GM12878 (cell line): Measurements from ENCODE around the gene PXDC1. TPM values are rescaled to one million over a fixed set of nuclear protein-coding genes. Genes with fewer than 3 reads are reported as not detected.

Experiments used
- ATAC-seq: fragments of 200-7000 bp; cut with Tn5 transposase; 3 replicates; pipeline ENCODE4 v1.9.1; 2020; ENCODE audit warnings: mild to moderate bottlenecking, moderate library complexity
- BruUV-seq: library from RNA; stranded (reverse); fragments of 400-500 nt; replicated peaks from 2 replicates; lab custom pipeline; 2021; lab: Mats Ljungman, UMichigan
- CTCF ChIA-PET: fragments of 300-600 bp; sonication (Branson Sonifier 250); formaldehyde crosslinking; extraction: SDS; loops from one replicate; lab custom pipeline; 2021; ENCODE audit warnings: inconsistent platforms; lab: Yijun Ruan, JAX
- POLR2A ChIA-PET: fragments of 350-600 bp; formaldehyde crosslinking; extraction: SDS; loops from one replicate; lab custom pipeline; 2021; ENCODE audit warnings: inconsistent platforms; lab: Charles Lee
- RAD21 ChIA-PET: fragments of 300-600 bp; sonication (Branson Sonifier 250); formaldehyde crosslinking; loops from one replicate; lab custom pipeline; 2023; ENCODE audit warnings: antibody characterized with exemption; ENCODE audit not compliant: unreplicated experiment; lab: Charles Lee
- SMC1A ChIA-PET: fragments of 300-600 bp; sonication (Branson Sonifier 250); formaldehyde crosslinking; loops from one replicate; lab custom pipeline; 2023; ENCODE audit not compliant: unreplicated experiment, uncharacterized antibody; lab: Charles Lee
- DNase-seq: peaks from one replicate; pipeline ENCODE4 v3.0.0-alpha.2; 2011; ENCODE audit warnings: low read depth, low spot score
- FAIRE-seq: peaks from 3 replicates; lab custom pipeline; 2011; peaks lifted over from hg19 to GRCh38; lab: Jason Lieb, UNC
- H2AFZ ChIP-seq: 2 replicates; pipeline ENCODE4 v1.6.0; 2011; ENCODE audit warnings: low read depth, low read length, control low read depth; ENCODE audit not compliant: control insufficient read depth
- H3K27ac ChIP-seq: 2 replicates; pipeline ENCODE4 v1.5.1; 2011; ENCODE audit warnings: control low read depth; ENCODE audit not compliant: control insufficient read depth, insufficient read depth
- H3K27me3 ChIP-seq, 2 experiments: replicated peaks in 1 of 2; 2 replicates each; pipeline versions ENCODE4 v1.6.0 to v1.6.1; 2011; ENCODE audit warnings: low read length in 1 of 2; ENCODE audit not compliant: control insufficient read depth in 2 of 2, insufficient read depth in 2 of 2
- H3K36me3 ChIP-seq, 2 experiments: 2 replicates each; pipeline ENCODE4 v1.5.1; 2011; ENCODE audit warnings: low read length in 1 of 2; ENCODE audit not compliant: control insufficient read depth in 2 of 2, insufficient read depth in 2 of 2
- H3K4me1 ChIP-seq: 2 replicates; pipeline ENCODE4 v1.6.1; 2011; ENCODE audit warnings: mild to moderate bottlenecking, low read length, moderate library complexity, mixed read lengths; ENCODE audit not compliant: control insufficient read depth, insufficient read depth
- H3K4me2 ChIP-seq: 2 replicates; pipeline ENCODE4 v1.6.0; 2011; ENCODE audit warnings: control low read depth; ENCODE audit not compliant: control insufficient read depth, insufficient read depth
- H3K4me3 ChIP-seq: fragments of 200-600 bp; sonication (generic); 2 replicates; pipeline ENCODE4 v1.5.1; 2016
- H3K79me2 ChIP-seq: 2 replicates; pipeline ENCODE4 v1.6.0; 2011; ENCODE audit warnings: low read length; ENCODE audit not compliant: control insufficient read depth, insufficient read depth
- H3K9ac ChIP-seq: 2 replicates; pipeline ENCODE4 v1.8.0; 2011; ENCODE audit warnings: low read length, control low read depth, mixed read lengths; ENCODE audit not compliant: control insufficient read depth, insufficient read depth
- H3K9me3 ChIP-seq: replicated peaks from 3 replicates; pipeline ENCODE4 v1.5.1; 2011; ENCODE audit warnings: mild to moderate bottlenecking, low read length; ENCODE audit not compliant: control insufficient read depth, insufficient read depth
- H4K20me1 ChIP-seq: 2 replicates; pipeline ENCODE4 v1.6.0; 2011; ENCODE audit not compliant: control insufficient read depth, insufficient read depth
- ATF3 ChIP-seq: IDR thresholded peaks from 2 replicates; pipeline ENCODE4 v1.6.1; 2011; ENCODE audit warnings: low read depth, mild to moderate bottlenecking, low read length, moderate library complexity, borderline replicate concordance; ENCODE audit errors: extremely low read depth
- CBX3 ChIP-seq: fragments of 200-600 bp; sonication (generic); IDR thresholded peaks from 2 replicates; pipeline ENCODE4 v1.6.1; 2016; ENCODE audit warnings: low read depth, borderline replicate concordance
- CHD2 ChIP-seq: IDR thresholded peaks from 2 replicates; pipeline ENCODE4 v1.6.1; 2011; ENCODE audit warnings: low read depth, low read length, improper control_type of control experiment, borderline replicate concordance
- JUNB ChIP-seq: IDR thresholded peaks from 2 replicates; pipeline ENCODE4 v1.6.1; 2016; ENCODE audit warnings: antibody characterized with exemption, mild to moderate bottlenecking
- MYC ChIP-seq: IDR thresholded peaks from 2 replicates; pipeline ENCODE4 v1.6.1; 2011; ENCODE audit warnings: mild to moderate bottlenecking, low read length, moderate library complexity, inconsistent platforms; ENCODE audit not compliant: insufficient read depth, insufficient replicate concordance, insufficient read length, severe bottlenecking
- SMC3 ChIP-seq: IDR thresholded peaks from 2 replicates; pipeline ENCODE4 v1.6.1; 2011; ENCODE audit warnings: low read length, improper control_type of control experiment, borderline replicate concordance
- STAT3 ChIP-seq: IDR thresholded peaks from 2 replicates; pipeline ENCODE4 v1.6.1; 2011; ENCODE audit warnings: low read depth, low read length, improper control_type of control experiment
- SUZ12 ChIP-seq: fragments of 200-600 bp; sonication (generic); IDR thresholded peaks from one replicate; pipeline ENCODE4 v1.6.1; 2018; ENCODE audit warnings: antibody characterized with exemption, mild to moderate bottlenecking; ENCODE audit not compliant: unreplicated experiment
- WRNIP1 ChIP-seq: IDR thresholded peaks from 2 replicates; pipeline ENCODE4 v1.6.1; 2011; ENCODE audit warnings: low read depth, low read length, improper control_type of control experiment, borderline replicate concordance
- ZNF207 ChIP-seq: fragments of 450-650 bp; IDR thresholded peaks from 2 replicates; pipeline ENCODE4 v1.6.1; 2014; ENCODE audit warnings: antibody characterized with exemption, mild to moderate bottlenecking, borderline replicate concordance
- ZNF384 ChIP-seq: IDR thresholded peaks from 2 replicates; pipeline ENCODE4 v1.6.1; 2012; ENCODE audit warnings: low read depth, mild to moderate bottlenecking, low read length, improper control_type of control experiment, borderline replicate concordance
- ZSCAN29 ChIP-seq: fragments of 450-650 bp; IDR thresholded peaks from 2 replicates; pipeline ENCODE4 v1.6.1; 2017; ENCODE audit warnings: mild to moderate bottlenecking, moderate library complexity
- WGBS: methylation state at CpG from one replicate; pipeline ENCODE4 v1.1.6; 2016; ENCODE audit warnings: low lambda C conversion rate; ENCODE audit not compliant: insufficient replicate concordance, insufficient coverage; ENCODE audit errors: missing lambda C conversion rate; 5-methylcytosine and 5-hydroxymethylcytosine counted together
- in situ Hi-C: fragments of 300-500 bp; cut with MboI; formaldehyde crosslinking; loops from 9 replicates; pipeline ENCODE4 v1.14.3; 2018; ENCODE audit warnings: mixed read lengths
- intact Hi-C: fragments of 100-400 bp; cut with micrococcal nuclease; formaldehyde crosslinking; loops from one replicate; pipeline ENCODE4 v1.14.2; 2022; ENCODE audit not compliant: unreplicated experiment
- polyA plus RNA-seq, 11 experiments: library from polyadenylated mRNA; depleted of rRNA in 4 of 11; unstranded in 6 of 11; stranded (reverse) in 5 of 11; fragments of >200 nt; fragmentation: Nextera tagmentation in 4 of 11; fragmentation: Illumina TruSeq in 1 of 11; extraction: Ambion mirVana in 4 of 11; extraction: Trizol in 1 of 11; gene quantifications; 1 replicate in 1 of 11; 2 replicates in 10 of 11; pipeline versions ENCODE4 v1.2.1 to v1.2.3, GENCODE V29; 2011 to 2016; ENCODE audit warnings: inconsistent platforms in 2 of 11, missing spikeins in 2 of 11, low read depth in 1 of 11
- total RNA-seq, 4 experiments: library from RNA; depleted of rRNA in 3 of 4; stranded (reverse); fragments of >200 nt in 3 of 4; fragmentation: Illumina TruSeq in 1 of 4; extraction: Trizol in 1 of 4; gene quantifications; 2 replicates each; pipeline versions ENCODE4 v1.2.1 to v1.2.3, GENCODE V29; 2013 to 2021
- TF ChIP-seq, protein P1 (sequence below): fragments of 450-650 bp; IDR thresholded peaks from 2 replicates; pipeline ENCODE4 v1.6.1; 2014; ENCODE audit warnings: mild to moderate bottlenecking
- TF ChIP-seq, protein P2 (sequence below): fragments of 450-650 bp; IDR thresholded peaks from 2 replicates; pipeline ENCODE4 v1.6.1; 2017; ENCODE audit warnings: mild to moderate bottlenecking, low read depth, inconsistent platforms; ENCODE audit not compliant: poor library complexity, severe bottlenecking
- TF ChIP-seq, protein P3 (sequence below): IDR thresholded peaks from 2 replicates; pipeline ENCODE4 v1.6.1; 2012; ENCODE audit warnings: low read depth, low read length, improper control_type of control experiment
- TF ChIP-seq, protein P4 (sequence below): fragments of 450-650 bp; formaldehyde crosslinking; IDR thresholded peaks from 2 replicates; pipeline ENCODE4 v1.5.0; 2022; ENCODE audit warnings: mild to moderate bottlenecking, missing genetic modification characterization

PXDC1 gene
- total and polyA plus RNA-seq, 10 of the 15 experiments (the other 5 are each of a cell fraction or from before 2014, with no cell fraction given), result 0.03 to 0.72 (median 0.32) TPM; not detected in 2

DNA sequence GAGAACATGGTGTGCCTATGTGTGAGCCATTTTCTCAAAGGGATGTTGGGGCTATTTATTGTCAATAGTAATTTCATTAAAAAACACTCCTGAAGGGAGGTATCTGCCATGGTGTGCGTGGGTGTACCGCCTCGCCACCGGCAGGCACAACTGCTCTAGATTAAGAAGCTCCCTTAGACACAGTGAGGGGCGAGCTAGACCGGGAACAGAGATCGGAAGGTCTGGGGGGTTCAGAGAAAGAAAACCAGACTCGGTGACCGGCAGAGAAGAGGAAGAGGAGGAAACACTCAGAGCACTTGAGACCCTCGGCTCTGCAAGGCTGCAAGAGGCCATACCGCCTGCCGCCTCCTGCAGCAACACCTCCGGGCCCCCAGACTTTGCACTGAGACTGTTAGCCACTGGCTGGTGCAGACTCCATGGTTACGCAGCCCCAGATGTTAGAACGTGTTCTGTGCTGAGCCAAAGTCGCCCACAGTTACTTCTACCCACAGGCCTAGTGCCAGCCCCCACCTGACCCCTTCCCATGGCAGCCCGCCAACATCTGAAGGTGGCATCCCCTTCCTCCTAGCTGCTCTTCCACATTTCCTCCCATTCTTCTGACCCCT lies 18.1 kb downstream of the PXDC1 start:
- ChIA-PET POLR2A (no interaction called here), RAD21 (interaction anchor here (1.1 to 4.8 kb wide), 3 partner anchors 323 to 482 kb away, joined by 3 to 55 read pairs (median 7); no protein-coding TSS in a partner anchor), CTCF (interaction anchor here (1.0 to 3.1 kb wide), 13 partner anchors 9 to 482 kb away, joined by 3 to 39 read pairs (median 6); no protein-coding TSS in a partner anchor), SMC1A (interaction anchor here (1.0 to 3.6 kb wide), 8 partner anchors 9 to 1206 kb away, joined by 3 to 51 read pairs (median 4); no protein-coding TSS in a partner anchor)
- DNase-seq, result no peak
- 67% methylated on average over 17 of the region's 17 CpGs for WGBS
- H3K9ac ChIP-seq, result no peak overlapping the region
- no peaks in the 10 kb centered on the region; the same call in 2 of the 3 replicates for H3K9me3 ChIP-seq
- no peak for FAIRE-seq
- no peaks in the 10 kb centered on the region for H3K4me1 ChIP-seq
- H3K27me3 ChIP-seq, result no peaks in the 10 kb centered on the region
- no peak overlapping the region for H3K4me3 ChIP-seq
- H3K36me3 ChIP-seq, result no peaks in the 10 kb centered on the region
- in situ Hi-C loops, result loop anchor here (5.0 kb wide), 2 partner anchors 451 to 606 kb away; no protein-coding TSS in a partner anchor
- no peaks in the 10 kb centered on the region for H4K20me1 ChIP-seq
- H3K4me2 ChIP-seq, result no peak overlapping the region
- no peak overlapping the region for H3K27ac ChIP-seq
- H3K79me2 ChIP-seq, result no peaks in the 10 kb centered on the region
- no TSS peak for BruUV-seq
- intact Hi-C loops, result loop anchor here (2.0 to 5.0 kb wide), 3 partner anchors 276 to 607 kb away; partner anchors contain the start of gene SLC22A23
- no peak overlapping the region for H2AFZ ChIP-seq
- no peak for ATAC-seq
- TF ChIP-seq, protein P1, sequence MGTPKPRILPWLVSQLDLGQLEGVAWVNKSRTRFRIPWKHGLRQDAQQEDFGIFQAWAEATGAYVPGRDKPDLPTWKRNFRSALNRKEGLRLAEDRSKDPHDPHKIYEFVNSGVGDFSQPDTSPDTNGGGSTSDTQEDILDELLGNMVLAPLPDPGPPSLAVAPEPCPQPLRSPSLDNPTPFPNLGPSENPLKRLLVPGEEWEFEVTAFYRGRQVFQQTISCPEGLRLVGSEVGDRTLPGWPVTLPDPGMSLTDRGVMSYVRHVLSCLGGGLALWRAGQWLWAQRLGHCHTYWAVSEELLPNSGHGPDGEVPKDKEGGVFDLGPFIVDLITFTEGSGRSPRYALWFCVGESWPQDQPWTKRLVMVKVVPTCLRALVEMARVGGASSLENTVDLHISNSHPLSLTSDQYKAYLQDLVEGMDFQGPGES, result no peak
- TF ChIP-seq ATF3 (no peak), MYC (no peak), ZSCAN29 (no peak), CBX3 (no peak), ZNF384 (no peak), ZNF207 (no peak), STAT3 (no peak), JUNB (no peak), SUZ12 (no peak), CHD2 (no peak), SMC3 (no peak), WRNIP1 (no peak)
- TF ChIP-seq, protein P2, sequence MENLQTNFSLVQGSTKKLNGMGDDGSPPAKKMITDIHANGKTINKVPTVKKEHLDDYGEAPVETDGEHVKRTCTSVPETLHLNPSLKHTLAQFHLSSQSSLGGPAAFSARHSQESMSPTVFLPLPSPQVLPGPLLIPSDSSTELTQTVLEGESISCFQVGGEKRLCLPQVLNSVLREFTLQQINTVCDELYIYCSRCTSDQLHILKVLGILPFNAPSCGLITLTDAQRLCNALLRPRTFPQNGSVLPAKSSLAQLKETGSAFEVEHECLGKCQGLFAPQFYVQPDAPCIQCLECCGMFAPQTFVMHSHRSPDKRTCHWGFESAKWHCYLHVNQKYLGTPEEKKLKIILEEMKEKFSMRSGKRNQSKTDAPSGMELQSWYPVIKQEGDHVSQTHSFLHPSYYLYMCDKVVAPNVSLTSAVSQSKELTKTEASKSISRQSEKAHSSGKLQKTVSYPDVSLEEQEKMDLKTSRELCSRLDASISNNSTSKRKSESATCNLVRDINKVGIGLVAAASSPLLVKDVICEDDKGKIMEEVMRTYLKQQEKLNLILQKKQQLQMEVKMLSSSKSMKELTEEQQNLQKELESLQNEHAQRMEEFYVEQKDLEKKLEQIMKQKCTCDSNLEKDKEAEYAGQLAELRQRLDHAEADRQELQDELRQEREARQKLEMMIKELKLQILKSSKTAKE, result no peak
- TF ChIP-seq, protein P3, sequence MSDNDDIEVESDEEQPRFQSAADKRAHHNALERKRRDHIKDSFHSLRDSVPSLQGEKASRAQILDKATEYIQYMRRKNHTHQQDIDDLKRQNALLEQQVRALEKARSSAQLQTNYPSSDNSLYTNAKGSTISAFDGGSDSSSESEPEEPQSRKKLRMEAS, result no peak
- TF ChIP-seq, protein P4, sequence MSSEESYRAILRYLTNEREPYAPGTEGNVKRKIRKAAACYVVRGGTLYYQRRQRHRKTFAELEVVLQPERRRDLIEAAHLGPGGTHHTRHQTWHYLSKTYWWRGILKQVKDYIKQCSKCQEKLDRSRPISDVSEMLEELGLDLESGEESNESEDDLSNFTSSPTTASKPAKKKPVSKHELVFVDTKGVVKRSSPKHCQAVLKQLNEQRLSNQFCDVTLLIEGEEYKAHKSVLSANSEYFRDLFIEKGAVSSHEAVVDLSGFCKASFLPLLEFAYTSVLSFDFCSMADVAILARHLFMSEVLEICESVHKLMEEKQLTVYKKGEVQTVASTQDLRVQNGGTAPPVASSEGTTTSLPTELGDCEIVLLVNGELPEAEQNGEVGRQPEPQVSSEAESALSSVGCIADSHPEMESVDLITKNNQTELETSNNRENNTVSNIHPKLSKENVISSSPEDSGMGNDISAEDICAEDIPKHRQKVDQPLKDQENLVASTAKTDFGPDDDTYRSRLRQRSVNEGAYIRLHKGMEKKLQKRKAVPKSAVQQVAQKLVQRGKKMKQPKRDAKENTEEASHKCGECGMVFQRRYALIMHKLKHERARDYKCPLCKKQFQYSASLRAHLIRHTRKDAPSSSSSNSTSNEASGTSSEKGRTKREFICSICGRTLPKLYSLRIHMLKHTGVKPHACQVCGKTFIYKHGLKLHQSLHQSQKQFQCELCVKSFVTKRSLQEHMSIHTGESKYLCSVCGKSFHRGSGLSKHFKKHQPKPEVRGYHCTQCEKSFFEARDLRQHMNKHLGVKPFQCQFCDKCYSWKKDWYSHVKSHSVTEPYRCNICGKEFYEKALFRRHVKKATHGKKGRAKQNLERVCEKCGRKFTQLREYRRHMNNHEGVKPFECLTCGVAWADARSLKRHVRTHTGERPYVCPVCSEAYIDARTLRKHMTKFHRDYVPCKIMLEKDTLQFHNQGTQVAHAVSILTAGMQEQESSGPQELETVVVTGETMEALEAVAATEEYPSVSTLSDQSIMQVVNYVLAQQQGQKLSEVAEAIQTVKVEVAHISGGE, result no peak
